GM12873 (cell line): ENCODE results near the gene EFHD1.
A peak's percentile ranks its signal among the peaks of the same experiment; 100 is the strongest.

Source experiments
- CTCF ChIP-seq: IDR thresholded peaks from 2 replicates; pipeline ENCODE4 v1.5.1; 2012; ENCODE audit warnings: low read depth, mild to moderate bottlenecking, moderate library complexity, low read length, control low read depth; ENCODE audit not compliant: insufficient read depth; ENCODE audit errors: missing control alignments

EFHD1 gene

GRCh38 chr2:232607011-232607410 is 26.4 kb upstream of the EFHD1 start:
- TF ChIP-seq CTCF = no peak

- TF ChIP-seq CTCF = no peak
These were observed 23.8 kb upstream of the EFHD1 start for GRCh38 chr2:232609607-232610006.

- TF ChIP-seq CTCF = no peak
These were observed 23.3 kb upstream of the EFHD1 start for GRCh38 chr2:232610081-232610480.

GRCh38 chr2:232611061-232611460 is 22.3 kb upstream of the EFHD1 start:
- no peak for TF ChIP-seq CTCF

GRCh38 chr2:232611559-232612218 is 21.7 kb upstream of the EFHD1 start:
- peak; percentile 96 for TF ChIP-seq CTCF

- TF ChIP-seq CTCF = no peak
These were observed 19.8 kb upstream of the EFHD1 start for GRCh38 chr2:232613538-232614134.

GRCh38 chr2:232615339-232615738 is 18.1 kb upstream of the EFHD1 start:
- no peak for TF ChIP-seq CTCF

- no peak for TF ChIP-seq CTCF
These were observed 12.2 kb upstream of the EFHD1 start for GRCh38 chr2:232621186-232621585.
